DOHH2 (cell line): ENCODE data around the gene RBM20.

Experiments used
- EZH2phosphoT487 ChIP-seq: fragments of 200-600 bp; sonication (generic); IDR thresholded peaks from 2 replicates; pipeline ENCODE4 v1.6.1; 2017; ENCODE audit warnings: borderline replicate concordance, mild to moderate bottlenecking, antibody characterized with exemption, low read length, moderate library complexity, mixed read lengths
- TF ChIP-seq, protein P1 (sequence below): fragments of 200-600 bp; sonication (generic); IDR thresholded peaks from one replicate; pipeline ENCODE4 v1.5.1; 2014; ENCODE audit warnings: antibody characterized with exemption, mild to moderate bottlenecking, low read depth, low read length; ENCODE audit not compliant: poor library complexity, severe bottlenecking

DNA sequence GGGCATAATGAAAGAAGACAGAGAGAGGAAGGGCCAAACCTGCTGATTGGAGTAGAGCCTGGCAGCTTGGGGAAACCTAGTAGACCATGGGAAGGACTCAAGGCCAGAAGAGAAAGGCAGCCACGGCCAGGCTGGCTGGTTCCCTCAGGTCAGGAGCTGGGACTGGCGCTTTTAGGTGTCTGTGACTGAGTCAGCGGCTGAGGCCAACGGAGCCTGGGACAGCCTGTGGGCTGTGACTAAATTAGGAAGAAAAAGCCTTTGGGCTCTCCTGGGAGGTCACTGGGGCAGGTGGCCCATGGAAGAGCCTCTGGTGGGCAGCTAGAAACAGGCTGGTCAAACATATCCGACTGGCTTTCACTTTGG lies 118.7 kb downstream of the RBM20 start:
- TF ChIP-seq, protein P1, sequence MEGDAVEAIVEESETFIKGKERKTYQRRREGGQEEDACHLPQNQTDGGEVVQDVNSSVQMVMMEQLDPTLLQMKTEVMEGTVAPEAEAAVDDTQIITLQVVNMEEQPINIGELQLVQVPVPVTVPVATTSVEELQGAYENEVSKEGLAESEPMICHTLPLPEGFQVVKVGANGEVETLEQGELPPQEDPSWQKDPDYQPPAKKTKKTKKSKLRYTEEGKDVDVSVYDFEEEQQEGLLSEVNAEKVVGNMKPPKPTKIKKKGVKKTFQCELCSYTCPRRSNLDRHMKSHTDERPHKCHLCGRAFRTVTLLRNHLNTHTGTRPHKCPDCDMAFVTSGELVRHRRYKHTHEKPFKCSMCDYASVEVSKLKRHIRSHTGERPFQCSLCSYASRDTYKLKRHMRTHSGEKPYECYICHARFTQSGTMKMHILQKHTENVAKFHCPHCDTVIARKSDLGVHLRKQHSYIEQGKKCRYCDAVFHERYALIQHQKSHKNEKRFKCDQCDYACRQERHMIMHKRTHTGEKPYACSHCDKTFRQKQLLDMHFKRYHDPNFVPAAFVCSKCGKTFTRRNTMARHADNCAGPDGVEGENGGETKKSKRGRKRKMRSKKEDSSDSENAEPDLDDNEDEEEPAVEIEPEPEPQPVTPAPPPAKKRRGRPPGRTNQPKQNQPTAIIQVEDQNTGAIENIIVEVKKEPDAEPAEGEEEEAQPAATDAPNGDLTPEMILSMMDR = no peak
- TF ChIP-seq EZH2phosphoT487 = no peak
